Tibial nerve (tissue), 4 donors: ENCODE measurements around the gene HIP1R. TPM values are rescaled to one million over a fixed set of nuclear protein-coding genes. Genes with fewer than 3 reads are reported as not detected.
"Not testable (repeated sequence)": the region's sequence is repeated elsewhere in the genome, so short reads cannot be mapped to it uniquely, and the experiment has no call there.

Experiments used
- DNase-seq, 2 donors: peaks; one replicate each; pipeline ENCODE4 v3.0.0-alpha.2; 2019; ENCODE audit warnings: low spot score in 2 of 2
- H3K27ac ChIP-seq, 4 donors: fragments of 200-600 bp; sonication (generic) in 3 of 4; one replicate each; pipeline ENCODE4 v1.5.1; 2017 to 2019; ENCODE audit warnings: mild to moderate bottlenecking in 1 of 4
- H3K27me3 ChIP-seq, 2 donors: fragments of 200-600 bp; sonication (generic) in 1 of 2; one replicate each; pipeline versions ENCODE4 v1.5.1 to v1.6.0; 2017 to 2019
- H3K36me3 ChIP-seq, 3 donors: fragments of 200-600 bp; sonication (generic); one replicate each; pipeline ENCODE4 v1.5.1; 2018 to 2019
- H3K4me1 ChIP-seq, 4 donors: fragments of 200-600 bp; sonication (generic) in 3 of 4; one replicate each; pipeline ENCODE4 v1.5.1; 2017 to 2019
- H3K4me3 ChIP-seq, 4 donors: fragments of 200-600 bp; sonication (generic) in 3 of 4; one replicate each; pipeline ENCODE4 v1.5.1; 2017 to 2019; ENCODE audit warnings: mild to moderate bottlenecking in 1 of 4, moderate library complexity in 1 of 4
- H3K9me3 ChIP-seq, 4 donors: fragments of 200-600 bp; sonication (generic) in 3 of 4; one replicate each; pipeline ENCODE4 v1.5.1; 2017 to 2019
- CTCF ChIP-seq, 5 experiments: fragments of 200-600 bp in 3 of 5; fragments of 450-650 bp in 2 of 5; sonication (generic) in 3 of 5; IDR thresholded peaks; one replicate each; pipeline ENCODE4 v1.5.1; 2016 to 2019; ENCODE audit warnings: antibody characterized with exemption in 5 of 5, mild to moderate bottlenecking in 3 of 5, moderate library complexity in 2 of 5
- EP300 ChIP-seq, 2 donors: sonication (generic); formaldehyde crosslinking; IDR thresholded peaks; one replicate each; pipeline ENCODE4 v1.6.1; 2017; ENCODE audit warnings: antibody characterized with exemption in 2 of 2, mild to moderate bottlenecking in 1 of 2
- POLR2A ChIP-seq, 2 donors: fragments of 450-650 bp; IDR thresholded peaks; one replicate each; pipeline ENCODE4 v1.6.1; 2017; ENCODE audit warnings: antibody characterized with exemption in 2 of 2, mild to moderate bottlenecking in 2 of 2, moderate library complexity in 2 of 2
- WGBS, 2 donors: methylation state at CpG; one replicate each; pipeline ENCODE4 v1.1.5; 2018; 5-methylcytosine and 5-hydroxymethylcytosine counted together
- total RNA-seq, 4 donors: library from RNA; depleted of rRNA; stranded (reverse); fragments of >200 nt; gene quantifications; one replicate each; pipeline ENCODE4 v1.1.0, GENCODE V29; 2016

Gene HIP1R
- total RNA-seq, 4 donors from 2014 or later: 10.3 to 22.5 (median 16.9) TPM

DNA sequence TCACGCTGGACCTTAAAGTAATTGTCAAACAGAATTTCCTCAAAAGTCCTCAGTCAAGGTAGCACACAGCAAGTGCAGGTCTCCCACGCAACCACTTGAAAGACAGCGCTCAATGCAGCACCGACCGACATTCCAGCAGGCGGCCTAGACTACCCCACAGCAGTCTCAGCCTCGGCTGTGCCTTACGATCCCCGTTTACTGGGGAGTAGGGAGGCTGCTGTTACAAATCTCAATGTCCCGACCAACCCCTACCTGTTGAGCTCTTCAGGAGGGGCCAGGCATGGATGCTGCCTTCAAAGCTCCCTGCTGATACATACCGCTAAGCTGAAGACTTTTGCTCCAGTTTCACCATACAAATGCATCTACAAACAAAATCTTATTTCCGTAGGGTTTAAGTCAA is 38.8 kb downstream of the HIP1R start:
- peak overlapping the region in 1 of 4 donors; percentile 89 for H3K27ac ChIP-seq
- no peaks in the 10 kb centered on the region for H3K27me3 ChIP-seq
- H3K4me3 ChIP-seq: no peak overlapping the region
- peaks cover 0 to 14% (median 4%) of the 10 kb centered on the region in 3 donors for H3K36me3 ChIP-seq
- peaks cover 0 to 93% (median 60%) of the 10 kb centered on the region in 4 donors for H3K4me1 ChIP-seq
- no peaks in the 10 kb centered on the region for H3K9me3 ChIP-seq
- TF ChIP-seq CTCF (IDR thresholded peaks at IDR 0.05) (no peak), EP300 (IDR thresholded peaks at IDR 0.05) (no peak), POLR2A (IDR thresholded peaks at IDR 0.05) (no peak)
- WGBS, 2 donors: 77 to 82% methylated on average over 12 of the region's 12 CpGs
- DNase-seq: no peak

- peaks cover 0 to 93% (median 65%) of the 10 kb centered on the region in 4 donors for H3K4me1 ChIP-seq
- H3K9me3 ChIP-seq: no peaks in the 10 kb centered on the region
- no peak overlapping the region for H3K4me3 ChIP-seq
- H3K27me3 ChIP-seq: no peaks in the 10 kb centered on the region
- peak overlapping the region in 2 of 4 donors; percentile 20 to 40 for H3K27ac ChIP-seq
- DNase-seq: no peak
- TF ChIP-seq EP300 (IDR thresholded peaks at IDR 0.05) (no peak), POLR2A (IDR thresholded peaks at IDR 0.05) (no peak), CTCF (IDR thresholded peaks at IDR 0.05) (no peak)
- H3K36me3 ChIP-seq: no peaks in the 10 kb centered on the region
- WGBS, 2 donors: 52 to 57% methylated on average over 7 of the region's 7 CpGs
Observed at GRCh38 chr12:122875590-122876220, 40.4 kb downstream of the HIP1R start.

GRCh38 chr12:122876281-122876680 is 41.0 kb downstream of the HIP1R start:
- not testable (repeated sequence) for DNase-seq, H3K9me3 ChIP-seq, H3K27ac ChIP-seq, H3K4me3 ChIP-seq, H3K36me3 ChIP-seq, H3K27me3 ChIP-seq
- peaks cover 0 to 93% (median 64%) of the 10 kb centered on the region in 4 donors for H3K4me1 ChIP-seq
- WGBS, 2 donors: 79 to 83% methylated on average over 5 of the region's 5 CpGs

DNA sequence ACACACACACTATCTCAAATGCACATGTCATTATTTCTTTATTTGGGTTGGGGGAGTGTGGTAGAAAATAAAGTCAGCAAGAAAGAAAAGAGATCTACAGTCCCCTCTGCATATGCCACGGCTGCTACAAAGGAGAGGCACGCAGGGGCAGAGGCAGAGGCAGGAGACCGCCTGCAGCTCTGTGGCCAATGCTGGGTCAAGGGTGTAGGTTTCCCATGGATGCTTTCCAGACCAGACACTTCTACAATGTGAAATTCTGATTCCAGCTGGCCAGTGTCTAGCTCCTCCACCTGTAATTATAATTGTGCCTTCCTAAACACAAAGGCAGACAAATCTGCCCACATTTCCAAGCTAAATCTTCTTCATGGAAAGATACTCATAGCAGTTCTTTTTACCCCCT is 41.5 kb downstream of the HIP1R start:
- 41 to 47% methylated on average over 3 of the region's 3 CpGs for WGBS, 2 donors
- DNase-seq: no peak
- Histone ChIP-seq H3K36me3 (no peaks in the 10 kb centered on the region), H3K4me1 (peaks cover 0 to 93% (median 62%) of the 10 kb centered on the region in 4 donors), H3K4me3 (no peak overlapping the region), H3K27me3 (no peaks in the 10 kb centered on the region), H3K27ac (peak overlapping the region in 2 of 4 donors; percentile 4 to 11), H3K9me3 (no peaks in the 10 kb centered on the region)
- TF ChIP-seq CTCF (IDR thresholded peaks at IDR 0.05): no peak
- no peak for TF ChIP-seq EP300 (IDR thresholded peaks at IDR 0.05)
- no peak for TF ChIP-seq POLR2A (IDR thresholded peaks at IDR 0.05)

- WGBS, 2 donors: 74 to 80% methylated on average over 17 of the region's 17 CpGs
- no peaks in the 10 kb centered on the region for H3K36me3 ChIP-seq
- DNase-seq: no peak
- H3K27ac ChIP-seq: peak overlapping the region in 2 of 4 donors; percentile 26 to 46
- peaks cover 0 to 92% (median 55%) of the 10 kb centered on the region in 4 donors for H3K4me1 ChIP-seq
- H3K4me3 ChIP-seq: no peak overlapping the region
- no peak for TF ChIP-seq POLR2A (IDR thresholded peaks at IDR 0.05)
- TF ChIP-seq CTCF (IDR thresholded peaks at IDR 0.05): no peak
- TF ChIP-seq EP300 (IDR thresholded peaks at IDR 0.05): no peak
- H3K27me3 ChIP-seq: no peaks in the 10 kb centered on the region
- H3K9me3 ChIP-seq: no peaks in the 10 kb centered on the region
Observed at GRCh38 chr12:122878780-122879612, 43.7 kb downstream of the HIP1R start.
